Stomach smooth muscle (tissue), 2 donors: ENCODE data around the gene EXOC7.

Experiments used
- H3K27ac ChIP-seq: one replicate; pipeline ENCODE4 v1.7.0; 2013; ENCODE audit warnings: mild to moderate bottlenecking, low read length, inconsistent platforms
- H3K27me3 ChIP-seq, 2 donors: one replicate each; pipeline ENCODE4 v1.7.0; 2013; ENCODE audit warnings: low read length in 2 of 2; ENCODE audit not compliant: insufficient read depth in 2 of 2, control insufficient read depth in 1 of 2
- H3K36me3 ChIP-seq, 2 donors: one replicate each; pipeline ENCODE4 v1.7.0; 2013; ENCODE audit warnings: low read length in 2 of 2; ENCODE audit not compliant: control insufficient read depth in 2 of 2, insufficient read depth in 2 of 2
- H3K4me1 ChIP-seq: one replicate; pipeline ENCODE4 v1.7.0; 2013; ENCODE audit warnings: low read length; ENCODE audit not compliant: control insufficient read depth, insufficient read depth
- H3K4me3 ChIP-seq, 2 donors: one replicate each; pipeline ENCODE4 v1.7.0; 2013; ENCODE audit warnings: low read length in 2 of 2
- H3K9ac ChIP-seq, 2 donors: one replicate each; pipeline ENCODE4 v1.7.0; 2013; ENCODE audit warnings: low read length in 2 of 2, mild to moderate bottlenecking in 1 of 2
- H3K9me3 ChIP-seq, 2 donors: one replicate each; pipeline ENCODE4 v1.7.0; 2013; ENCODE audit warnings: low read length in 2 of 2; ENCODE audit not compliant: control insufficient read depth in 2 of 2
- donor health status: healthy.
- donor health status: Pancreatic carcinoma.

The EXOC7 gene, protein sequence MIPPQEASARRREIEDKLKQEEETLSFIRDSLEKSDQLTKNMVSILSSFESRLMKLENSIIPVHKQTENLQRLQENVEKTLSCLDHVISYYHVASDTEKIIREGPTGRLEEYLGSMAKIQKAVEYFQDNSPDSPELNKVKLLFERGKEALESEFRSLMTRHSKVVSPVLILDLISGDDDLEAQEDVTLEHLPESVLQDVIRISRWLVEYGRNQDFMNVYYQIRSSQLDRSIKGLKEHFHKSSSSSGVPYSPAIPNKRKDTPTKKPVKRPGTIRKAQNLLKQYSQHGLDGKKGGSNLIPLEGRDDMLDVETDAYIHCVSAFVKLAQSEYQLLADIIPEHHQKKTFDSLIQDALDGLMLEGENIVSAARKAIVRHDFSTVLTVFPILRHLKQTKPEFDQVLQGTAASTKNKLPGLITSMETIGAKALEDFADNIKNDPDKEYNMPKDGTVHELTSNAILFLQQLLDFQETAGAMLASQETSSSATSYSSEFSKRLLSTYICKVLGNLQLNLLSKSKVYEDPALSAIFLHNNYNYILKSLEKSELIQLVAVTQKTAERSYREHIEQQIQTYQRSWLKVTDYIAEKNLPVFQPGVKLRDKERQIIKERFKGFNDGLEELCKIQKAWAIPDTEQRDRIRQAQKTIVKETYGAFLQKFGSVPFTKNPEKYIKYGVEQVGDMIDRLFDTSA

DNA sequence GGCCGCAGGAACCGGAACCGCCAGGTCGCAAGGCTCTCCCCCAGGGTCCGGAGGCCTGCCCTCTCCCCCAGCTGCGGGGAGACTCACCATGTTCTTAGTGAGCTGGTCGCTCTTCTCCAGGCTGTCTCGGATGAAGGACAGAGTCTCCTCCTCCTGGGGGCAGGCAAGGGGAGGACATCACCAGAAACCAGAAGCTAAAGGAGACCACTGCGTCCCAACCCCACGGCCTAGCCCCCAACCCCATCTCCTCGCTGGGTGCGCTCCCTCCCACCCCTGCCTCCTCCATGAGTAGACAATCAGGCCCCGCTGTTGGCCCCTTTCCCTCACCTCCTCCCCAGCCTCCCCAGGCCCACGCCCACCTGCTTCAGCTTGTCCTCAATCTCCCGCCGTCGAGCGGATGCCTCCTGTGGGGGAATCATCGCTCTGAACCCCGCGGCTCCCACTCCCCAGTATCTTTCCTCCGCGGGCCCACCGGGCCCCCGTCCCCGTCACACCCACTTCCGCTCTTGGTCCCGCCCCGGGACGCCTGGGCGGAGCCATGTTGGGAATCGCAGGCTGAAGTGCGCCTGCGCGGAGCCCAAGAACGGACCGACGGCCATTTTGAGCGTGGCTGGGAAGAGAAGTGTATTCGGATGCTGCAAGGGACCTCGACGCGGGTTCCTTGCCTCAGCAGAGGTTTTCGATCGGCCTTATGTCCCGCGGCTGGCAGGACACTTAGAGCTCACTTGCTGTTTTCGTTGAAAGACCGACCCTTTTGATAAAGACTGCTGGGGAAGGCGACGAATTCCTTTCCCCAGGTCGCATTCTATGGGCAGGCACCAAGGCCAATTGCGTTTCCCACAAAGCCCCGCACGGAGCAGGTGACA, at the start of gene EXOC7:
TSS of gene EXOC7 (minus strand) at position 514 of the 866 bp plus-strand sequence. CDS start at position 419, 95 bp downstream.
- H3K4me1 ChIP-seq = peaks cover 22% of the 10 kb centered on the region
- no peaks in the 10 kb centered on the region for H3K9me3 ChIP-seq
- H3K27me3 ChIP-seq = no peaks in the 10 kb centered on the region
- peaks cover 13 to 16% of the 10 kb centered on the region in 2 donors for H3K36me3 ChIP-seq
- peak within 1 kb of the TSS; percentile 66 to 86 for H3K9ac ChIP-seq
- peak within 1 kb of the TSS; percentile 76 for H3K27ac ChIP-seq
- H3K4me3 ChIP-seq = peak within 1 kb of the TSS; percentile 76 to 94

DNA sequence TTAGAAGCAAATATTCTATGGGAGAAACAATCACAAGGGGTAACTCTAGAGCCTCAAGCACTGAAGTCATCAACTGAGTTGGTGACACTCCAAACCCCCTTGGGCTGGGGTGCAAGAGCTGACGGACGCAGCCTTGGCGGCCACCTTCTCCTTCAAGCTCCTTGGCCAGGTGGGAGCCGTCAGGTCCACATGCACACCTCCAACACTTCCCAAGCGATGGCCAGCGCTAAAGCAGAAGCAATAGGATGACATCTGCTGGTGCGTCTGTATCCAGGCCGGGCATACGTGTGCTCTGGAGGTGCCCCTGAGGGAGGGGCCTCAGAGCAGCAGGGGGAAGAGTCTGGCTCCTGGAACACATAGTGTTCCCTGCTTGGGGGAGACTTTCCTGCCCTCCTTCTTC, 49.6 kb upstream of the EXOC7 start:
- H3K27ac ChIP-seq = peak overlapping the region; percentile 31
- no peak overlapping the region for H3K9ac ChIP-seq
- H3K4me3 ChIP-seq = peak overlapping the region in 1 of 2 donors; percentile 8
- H3K9me3 ChIP-seq = no peaks in the 10 kb centered on the region
- H3K36me3 ChIP-seq = peaks cover 1 to 3% of the 10 kb centered on the region in 2 donors
- H3K27me3 ChIP-seq = no peaks in the 10 kb centered on the region
- H3K4me1 ChIP-seq = peaks cover 39% of the 10 kb centered on the region

DNA sequence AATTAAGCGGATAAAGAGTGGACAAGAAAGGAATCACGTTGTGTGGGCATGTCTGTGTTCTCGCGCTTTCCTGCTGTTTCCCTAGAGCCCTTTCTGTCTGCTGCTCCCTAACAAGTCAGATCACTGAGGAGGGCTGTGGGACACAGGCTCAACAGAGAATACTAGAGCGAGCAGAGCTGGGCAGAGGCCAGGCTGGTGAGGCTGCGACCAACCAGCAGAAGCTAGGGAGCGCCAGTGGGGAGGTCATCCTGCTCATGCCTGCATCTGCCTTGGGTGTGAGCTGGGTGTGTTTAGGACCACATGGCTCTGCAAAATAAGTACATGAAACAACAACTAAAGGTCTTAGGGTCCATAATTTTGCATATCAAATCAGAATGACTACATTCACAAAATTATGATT, 49.0 kb upstream of the EXOC7 start:
- H3K9me3 ChIP-seq = no peaks in the 10 kb centered on the region
- no peak overlapping the region for H3K27ac ChIP-seq
- peaks cover 40% of the 10 kb centered on the region for H3K4me1 ChIP-seq
- no peak overlapping the region for H3K9ac ChIP-seq
- no peak overlapping the region for H3K4me3 ChIP-seq
- H3K27me3 ChIP-seq = no peaks in the 10 kb centered on the region
- H3K36me3 ChIP-seq = no peaks in the 10 kb centered on the region

DNA sequence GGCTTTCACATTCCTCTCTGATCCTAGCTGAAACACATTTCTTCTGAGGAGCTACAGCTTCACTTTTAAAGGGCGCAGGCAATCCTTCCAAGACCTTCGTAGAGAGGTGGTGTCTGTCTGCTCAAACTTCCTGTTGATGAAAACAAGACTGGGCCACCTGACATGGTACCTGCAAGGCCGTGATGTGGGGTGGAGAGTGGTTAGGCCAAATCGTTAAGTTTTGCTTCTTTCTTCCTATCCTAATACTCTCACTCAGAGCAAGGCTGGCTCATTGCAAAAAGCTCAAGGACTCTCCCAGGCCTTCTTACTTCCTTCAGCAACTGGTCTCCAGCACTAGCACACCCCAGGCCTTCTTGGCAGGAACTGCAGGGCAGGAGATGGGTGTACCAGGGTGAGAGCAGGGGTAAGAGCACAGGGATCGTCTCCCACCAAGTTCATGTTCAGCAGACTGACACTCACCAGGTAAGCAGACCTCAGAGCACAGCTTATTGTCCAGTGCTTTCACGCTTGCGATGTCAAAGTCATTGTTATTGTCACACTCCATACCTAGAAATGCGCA, 48.4 kb upstream of the EXOC7 start:
- peaks cover 44% of the 10 kb centered on the region for H3K4me1 ChIP-seq
- H3K27me3 ChIP-seq = no peaks in the 10 kb centered on the region
- H3K27ac ChIP-seq = peak overlapping the region; percentile 84
- no peak overlapping the region for H3K4me3 ChIP-seq
- no peaks in the 10 kb centered on the region for H3K36me3 ChIP-seq
- H3K9ac ChIP-seq = no peak overlapping the region
- no peaks in the 10 kb centered on the region for H3K9me3 ChIP-seq

DNA sequence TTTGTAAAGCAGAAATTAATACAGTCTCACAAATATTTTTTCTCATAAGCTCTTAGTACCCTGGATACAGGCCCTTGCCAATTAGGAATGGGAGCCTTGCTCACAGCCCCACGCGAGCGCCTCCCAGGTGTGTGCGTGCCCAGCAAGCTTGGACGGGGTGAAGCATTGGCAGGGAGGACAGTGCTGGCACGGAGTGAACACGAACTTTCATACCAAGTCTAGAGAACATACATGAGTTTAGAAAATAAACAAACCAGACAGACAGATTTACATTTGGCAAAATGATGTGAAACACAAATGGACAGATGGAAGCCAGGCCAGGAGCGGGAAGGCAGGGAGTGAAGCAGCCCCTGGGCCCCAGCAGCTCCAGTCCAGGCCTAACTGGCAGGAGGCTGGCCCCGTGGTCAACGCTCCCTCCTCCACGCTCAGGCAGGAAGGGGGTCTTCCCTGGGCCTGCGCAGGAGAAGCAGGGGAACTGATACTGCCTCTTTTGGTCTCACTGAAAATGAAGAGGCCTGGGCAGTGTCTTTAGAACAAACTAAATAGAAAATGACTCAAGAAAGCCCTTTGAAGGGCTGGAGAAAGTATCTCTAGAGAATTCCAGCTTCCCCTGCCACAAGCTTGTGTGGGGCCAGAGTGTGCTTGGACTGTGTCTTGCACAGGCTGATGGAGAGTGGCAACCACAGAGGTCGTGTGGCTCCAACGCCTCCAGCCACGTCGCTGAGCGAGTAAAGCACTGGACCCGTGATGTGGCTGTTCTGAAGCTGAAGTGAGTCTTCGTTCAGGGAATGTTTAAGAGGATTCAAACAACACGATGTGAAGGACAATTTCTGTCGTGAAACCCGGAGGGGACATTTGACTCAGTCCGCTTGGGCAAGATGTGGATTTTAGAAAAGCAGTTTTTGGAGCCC, 47.4 kb upstream of the EXOC7 start:
- Histone ChIP-seq H3K4me1 (peaks cover 44% of the 10 kb centered on the region), H3K27me3 (no peaks in the 10 kb centered on the region), H3K9me3 (no peaks in the 10 kb centered on the region), H3K36me3 (no peaks in the 10 kb centered on the region), H3K4me3 (peak overlapping the region in 1 of 2 donors; percentile 16), H3K27ac (peak overlapping the region; percentile 84), H3K9ac (peak overlapping the region; percentile 42 to 66)

DNA sequence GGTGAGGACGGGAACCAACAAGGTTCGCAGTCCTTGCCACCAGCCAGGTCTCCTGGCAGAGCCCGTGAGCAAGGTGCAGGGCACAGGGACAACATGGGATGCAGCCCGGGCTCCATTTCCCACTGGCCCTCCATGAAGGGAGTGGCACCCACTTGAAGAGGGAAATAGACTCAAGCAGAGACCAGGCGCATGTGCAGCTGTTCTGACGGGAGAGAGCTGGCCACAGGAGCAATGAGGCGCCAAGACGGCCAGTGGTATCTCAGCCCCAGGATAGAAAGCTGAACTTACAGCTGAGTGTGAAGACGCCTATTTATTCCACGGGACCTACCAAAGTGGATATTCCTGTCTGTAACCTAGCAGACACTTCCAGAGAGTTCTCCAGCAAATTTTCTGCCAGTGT, 45.6 kb upstream of the EXOC7 start:
- Histone ChIP-seq H3K36me3 (no peaks in the 10 kb centered on the region), H3K4me1 (peaks cover 48% of the 10 kb centered on the region), H3K9ac (no peak overlapping the region), H3K4me3 (no peak overlapping the region), H3K27ac (peak overlapping the region; percentile 41), H3K9me3 (no peaks in the 10 kb centered on the region), H3K27me3 (no peaks in the 10 kb centered on the region)

DNA sequence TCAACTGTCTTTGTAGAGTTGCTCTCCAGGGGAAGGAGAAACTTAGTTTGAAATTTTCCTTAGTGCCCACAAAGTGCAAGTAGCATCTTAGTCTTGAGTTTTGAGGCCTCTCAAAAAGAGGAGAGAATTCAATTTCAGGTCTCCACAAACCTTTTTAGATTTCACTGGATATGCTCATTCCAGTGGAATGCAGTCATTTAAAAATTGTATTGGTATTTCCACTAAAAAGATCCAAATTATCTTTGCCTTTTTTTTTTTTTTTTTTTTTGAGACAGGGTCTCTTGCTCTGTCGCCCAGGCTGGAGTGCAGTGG, 44.4 kb upstream of the EXOC7 start:
- H3K4me3 ChIP-seq = no peak overlapping the region
- H3K36me3 ChIP-seq = no peaks in the 10 kb centered on the region
- H3K4me1 ChIP-seq = peaks cover 39% of the 10 kb centered on the region
- no peak overlapping the region for H3K27ac ChIP-seq
- no peaks in the 10 kb centered on the region for H3K27me3 ChIP-seq
- H3K9ac ChIP-seq = no peak overlapping the region
- H3K9me3 ChIP-seq = no peaks in the 10 kb centered on the region

DNA sequence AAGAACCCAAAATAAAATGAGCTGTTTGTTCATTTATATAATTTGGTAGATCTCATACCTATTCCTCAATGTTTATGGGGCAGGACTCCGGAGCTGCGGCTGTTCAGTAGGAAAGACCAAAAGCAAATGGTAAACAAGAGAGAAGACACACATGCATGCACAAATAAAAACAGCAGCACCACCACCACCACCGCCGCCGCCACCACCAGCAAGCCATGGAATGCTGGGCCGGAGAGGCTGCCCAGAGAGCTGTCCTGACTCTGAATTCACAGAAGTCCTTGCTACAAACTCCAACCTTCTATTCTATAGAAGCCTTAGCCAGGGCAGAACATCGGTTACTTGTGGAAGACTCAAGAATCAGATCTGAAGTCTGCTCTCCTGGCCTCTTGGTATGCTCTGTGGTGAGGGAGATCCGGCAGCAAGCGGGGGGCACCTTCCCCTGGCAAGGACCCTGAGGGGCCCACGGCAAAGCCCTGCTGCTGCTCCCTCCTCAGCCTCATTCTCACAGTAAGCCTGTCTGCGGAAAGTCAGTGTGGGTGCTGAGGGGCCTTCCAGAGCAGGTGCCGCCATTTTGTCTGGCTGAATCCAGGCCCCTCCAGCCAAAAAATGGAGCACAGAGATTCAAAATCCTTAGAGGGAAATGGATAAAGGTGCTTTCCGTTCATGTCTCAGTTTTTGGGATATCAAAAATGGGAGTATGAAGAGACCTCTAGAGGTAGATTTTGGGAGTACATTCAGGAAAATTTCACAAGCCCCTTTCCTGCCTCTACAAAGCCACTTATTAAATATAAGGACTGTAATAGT, 43.8 kb upstream of the EXOC7 start:
- H3K27me3 ChIP-seq = no peaks in the 10 kb centered on the region
- H3K4me3 ChIP-seq = no peak overlapping the region
- peaks cover 37% of the 10 kb centered on the region for H3K4me1 ChIP-seq
- H3K9me3 ChIP-seq = no peaks in the 10 kb centered on the region
- H3K36me3 ChIP-seq = no peaks in the 10 kb centered on the region
- no peak overlapping the region for H3K27ac ChIP-seq
- no peak overlapping the region for H3K9ac ChIP-seq

DNA sequence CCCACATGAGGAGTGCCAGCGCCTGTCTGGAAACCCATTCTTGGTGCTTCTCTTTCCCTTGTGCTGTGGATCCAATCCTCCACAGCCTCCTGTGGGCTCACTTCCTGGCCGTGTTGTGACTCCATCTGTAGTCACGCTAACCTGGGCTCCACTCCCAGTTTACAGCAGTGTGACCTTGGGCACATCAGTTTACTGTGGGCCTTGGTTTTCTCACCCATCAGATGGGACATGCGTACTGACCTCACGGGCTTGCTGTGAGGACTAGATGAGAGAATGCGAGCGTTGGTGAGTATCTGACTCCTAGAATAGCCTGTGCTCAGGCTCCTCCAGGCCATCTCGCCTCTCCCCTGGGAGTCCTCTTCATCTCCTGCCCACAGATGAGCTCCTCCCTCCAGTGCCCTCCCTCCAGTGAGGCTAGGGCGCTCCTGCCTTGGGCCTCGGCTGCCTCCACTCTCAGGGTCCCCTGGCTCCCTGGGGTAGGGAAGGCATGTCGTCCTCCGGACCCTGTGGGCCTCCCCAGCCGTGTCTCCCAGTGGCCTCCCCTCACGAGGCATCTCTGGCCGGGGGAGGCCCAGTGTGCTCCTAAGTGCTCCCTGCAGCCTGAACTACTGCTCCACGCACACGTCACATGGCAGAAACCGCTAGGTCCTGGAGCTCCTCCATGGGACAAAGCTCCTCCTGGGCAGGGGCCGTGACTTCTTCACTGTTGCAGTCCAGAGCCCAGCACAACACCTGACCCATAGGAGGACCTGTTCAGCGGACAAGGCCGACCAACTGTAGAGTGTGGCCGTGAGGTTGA, 42.7 kb upstream of the EXOC7 start:
- no peak overlapping the region for H3K4me3 ChIP-seq
- no peaks in the 10 kb centered on the region for H3K36me3 ChIP-seq
- no peaks in the 10 kb centered on the region for H3K9me3 ChIP-seq
- H3K27me3 ChIP-seq = no peaks in the 10 kb centered on the region
- H3K27ac ChIP-seq = no peak overlapping the region
- peaks cover 35% of the 10 kb centered on the region for H3K4me1 ChIP-seq
- no peak overlapping the region for H3K9ac ChIP-seq
